Measurements from ENCODE around the gene PRR35.

The PRR35 gene

GRCh38 chr16:528111-529011 is 31.8 kb upstream of the PRR35 start:
- DNase-seq, result no peak

GRCh38 chr16:529012-529575 is 31.1 kb upstream of the PRR35 start:
- DNase-seq, result no peak

DNA sequence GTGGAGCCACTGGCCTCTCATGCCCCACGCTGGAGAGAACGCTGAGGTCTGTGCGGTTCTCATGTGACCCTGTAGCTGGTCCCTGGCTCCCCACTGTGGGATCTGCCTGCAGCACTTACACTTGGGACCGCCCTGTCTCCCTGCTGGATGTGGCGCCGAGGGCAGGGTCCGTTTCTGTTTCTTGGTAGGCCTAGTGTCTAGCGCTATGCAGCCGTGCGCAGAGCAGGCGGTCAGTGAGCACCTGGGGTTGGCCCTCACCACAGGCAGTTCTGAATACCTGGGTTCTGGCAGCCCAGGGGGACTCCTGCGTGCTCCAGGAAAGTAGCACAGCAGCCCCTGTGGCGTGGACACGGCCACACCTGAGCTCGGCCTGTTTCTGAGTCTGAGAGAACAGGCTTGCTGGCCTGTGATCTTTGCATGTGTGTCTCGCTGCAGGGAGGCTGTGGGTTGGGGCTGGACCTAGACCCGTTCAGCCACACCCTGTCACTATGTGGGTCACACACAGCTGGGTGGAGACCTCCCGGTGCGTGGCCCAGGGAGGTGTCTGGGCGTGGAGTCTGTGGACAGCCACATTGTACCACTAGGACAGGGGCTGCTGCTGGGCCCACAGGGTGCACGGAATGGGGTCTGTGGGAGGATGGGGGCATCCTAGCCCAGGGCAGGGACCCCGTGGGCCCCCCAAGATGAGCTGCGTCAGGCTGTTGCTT is 29.9 kb upstream of the PRR35 start:
- DNase-seq, result no peak

DNA sequence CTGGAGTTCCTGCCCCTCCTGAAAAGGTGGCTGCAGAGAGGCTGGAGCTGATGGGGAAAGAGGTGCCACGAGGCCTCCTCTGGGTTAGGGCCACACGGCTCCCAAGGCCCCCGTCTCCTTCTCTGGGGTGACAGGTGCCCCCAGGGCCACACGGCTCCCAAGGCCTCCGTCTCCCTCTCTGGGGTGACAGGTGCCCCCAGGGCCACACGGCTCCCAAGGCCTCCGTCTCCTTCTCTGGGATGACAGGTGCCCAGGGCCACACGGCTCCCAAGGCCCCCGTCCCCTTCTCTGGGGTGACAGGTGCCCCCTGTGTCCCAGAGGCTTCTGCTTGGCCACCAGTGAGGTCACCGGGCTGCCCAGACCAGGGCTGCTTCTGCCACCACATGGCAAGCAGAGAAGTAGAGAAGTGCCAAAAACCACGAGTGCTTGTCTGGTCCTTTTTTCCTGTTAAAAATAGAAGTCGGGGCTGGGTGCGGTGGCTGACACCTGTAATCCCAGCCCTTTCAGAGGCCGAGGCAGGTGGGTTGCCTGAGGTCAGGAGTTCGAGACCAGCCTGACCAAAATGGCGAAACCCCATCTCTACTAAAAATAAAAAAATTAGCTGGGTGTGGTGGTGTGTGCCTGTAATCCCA is 28.6 kb upstream of the PRR35 start:
- no peak for DNase-seq

GRCh38 chr16:533391-534123 is 26.6 kb upstream of the PRR35 start:
- DNase-seq, result no peak

DNA sequence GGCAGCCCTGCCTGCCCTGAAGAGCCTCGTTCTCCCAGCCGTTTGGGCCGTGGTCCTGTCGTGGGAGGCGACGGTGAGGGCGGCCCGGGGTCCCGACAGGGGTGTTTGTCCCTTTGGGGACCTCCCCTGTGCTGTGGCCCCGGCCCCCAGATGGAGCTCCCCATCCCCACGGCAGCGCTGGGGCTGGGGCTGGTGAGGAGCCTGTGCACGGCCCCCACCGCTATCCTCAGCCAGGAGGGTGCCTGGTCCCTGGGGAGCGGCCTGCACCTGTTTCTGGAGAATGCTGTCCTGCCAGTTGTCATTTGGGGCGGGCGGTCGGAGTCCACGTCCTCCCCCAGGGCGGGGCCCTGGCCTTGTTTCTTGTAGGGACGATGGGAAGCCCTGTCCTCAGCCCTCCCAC is 26.1 kb upstream of the PRR35 start:
- no peak for DNase-seq

DNA sequence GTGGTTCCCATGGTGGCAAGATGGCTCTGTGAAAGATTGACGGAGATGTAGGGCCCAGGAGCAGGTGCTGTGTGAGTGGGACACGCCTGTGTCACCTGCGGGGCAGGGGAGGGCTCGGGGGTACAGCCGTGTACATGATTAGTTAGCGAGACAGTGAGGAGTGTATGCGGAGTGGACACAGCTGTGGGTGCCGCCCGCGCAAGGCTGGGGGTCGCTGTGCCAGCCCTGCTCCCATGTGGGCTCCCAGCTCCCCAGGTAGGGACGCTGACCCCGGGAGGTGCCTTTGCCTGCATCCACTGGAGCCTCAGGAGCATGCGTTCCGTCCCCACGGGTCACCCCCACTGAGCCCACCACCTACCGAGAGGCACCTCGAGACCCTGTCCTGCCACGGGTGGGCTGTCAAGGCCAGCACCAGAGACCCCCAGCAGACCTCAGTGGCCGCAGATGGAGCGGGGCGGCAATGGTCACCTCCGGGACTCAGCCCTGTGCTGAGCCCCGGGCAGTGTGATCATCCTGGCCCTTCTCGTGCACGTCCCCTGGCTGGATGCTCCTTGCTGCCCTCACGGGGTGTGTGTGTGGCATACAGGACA is 25.2 kb upstream of the PRR35 start:
- DNase-seq, result no peak

DNA sequence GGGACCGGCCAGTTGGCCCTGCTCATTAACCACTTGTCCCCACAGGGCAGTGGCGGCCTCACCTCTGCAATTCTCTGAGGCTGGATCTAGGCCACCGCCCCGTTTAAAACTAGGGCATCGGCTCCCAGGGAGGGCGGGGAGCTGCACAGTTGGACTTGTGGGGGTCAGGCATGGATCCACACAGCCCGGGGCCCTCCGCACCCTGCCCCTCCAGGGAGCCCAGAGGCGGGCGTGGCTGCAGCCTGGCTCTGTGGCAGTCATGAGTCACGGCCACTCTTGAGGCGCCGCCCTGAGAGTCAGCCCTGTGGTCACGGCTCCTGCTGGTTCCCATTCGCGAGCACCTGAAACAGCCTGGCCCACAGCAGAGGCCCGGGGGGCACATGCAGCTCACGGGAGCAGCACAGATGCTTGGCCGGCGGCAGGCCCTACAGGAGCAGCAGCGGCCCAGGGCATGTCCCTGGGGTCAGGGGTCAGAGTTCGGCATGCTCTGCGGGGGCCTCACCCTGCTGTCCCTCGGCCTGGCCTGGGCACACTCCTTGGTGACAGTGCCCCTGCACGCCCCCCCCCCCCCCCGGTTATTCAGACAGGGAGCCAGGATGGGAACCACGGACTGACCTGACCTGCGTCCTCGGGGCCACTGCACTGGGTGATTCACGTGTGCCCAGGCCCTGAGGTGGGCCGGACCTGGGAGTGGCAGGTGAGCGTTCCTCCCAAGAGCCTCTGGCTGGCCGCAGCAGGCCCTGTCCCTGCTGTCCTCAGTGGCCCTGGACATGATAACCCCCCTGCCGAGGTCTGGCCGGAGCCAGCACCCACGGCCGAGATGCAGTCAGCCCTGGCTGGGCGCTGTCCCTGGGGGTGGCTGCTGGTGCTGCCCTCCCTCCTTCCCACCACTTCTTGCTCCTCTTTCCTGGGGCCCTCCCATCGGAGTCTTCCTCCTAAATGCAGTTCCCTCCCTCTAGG is 24.5 kb upstream of the PRR35 start:
- no peak for DNase-seq

DNA sequence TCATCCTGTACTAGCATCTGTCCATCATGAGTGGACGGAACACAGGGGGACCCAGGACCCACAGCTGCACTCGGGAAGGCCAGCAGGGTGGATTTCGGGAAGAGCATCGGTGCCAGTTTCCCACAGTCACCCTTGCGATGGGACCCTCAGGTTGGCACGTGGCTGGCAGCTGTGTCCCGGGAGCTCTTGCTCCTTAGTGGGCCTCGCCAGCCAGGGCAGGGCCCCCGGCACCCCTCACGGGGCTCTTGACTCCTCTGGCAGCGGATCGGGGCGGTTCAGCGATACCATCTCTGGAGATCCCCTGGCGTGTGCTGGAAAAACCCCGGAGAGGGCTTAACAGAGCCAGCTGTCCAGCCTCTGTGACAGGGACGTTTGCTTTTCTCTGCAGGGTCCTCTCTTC is 23.4 kb upstream of the PRR35 start:
- DNase-seq, result no peak

DNA sequence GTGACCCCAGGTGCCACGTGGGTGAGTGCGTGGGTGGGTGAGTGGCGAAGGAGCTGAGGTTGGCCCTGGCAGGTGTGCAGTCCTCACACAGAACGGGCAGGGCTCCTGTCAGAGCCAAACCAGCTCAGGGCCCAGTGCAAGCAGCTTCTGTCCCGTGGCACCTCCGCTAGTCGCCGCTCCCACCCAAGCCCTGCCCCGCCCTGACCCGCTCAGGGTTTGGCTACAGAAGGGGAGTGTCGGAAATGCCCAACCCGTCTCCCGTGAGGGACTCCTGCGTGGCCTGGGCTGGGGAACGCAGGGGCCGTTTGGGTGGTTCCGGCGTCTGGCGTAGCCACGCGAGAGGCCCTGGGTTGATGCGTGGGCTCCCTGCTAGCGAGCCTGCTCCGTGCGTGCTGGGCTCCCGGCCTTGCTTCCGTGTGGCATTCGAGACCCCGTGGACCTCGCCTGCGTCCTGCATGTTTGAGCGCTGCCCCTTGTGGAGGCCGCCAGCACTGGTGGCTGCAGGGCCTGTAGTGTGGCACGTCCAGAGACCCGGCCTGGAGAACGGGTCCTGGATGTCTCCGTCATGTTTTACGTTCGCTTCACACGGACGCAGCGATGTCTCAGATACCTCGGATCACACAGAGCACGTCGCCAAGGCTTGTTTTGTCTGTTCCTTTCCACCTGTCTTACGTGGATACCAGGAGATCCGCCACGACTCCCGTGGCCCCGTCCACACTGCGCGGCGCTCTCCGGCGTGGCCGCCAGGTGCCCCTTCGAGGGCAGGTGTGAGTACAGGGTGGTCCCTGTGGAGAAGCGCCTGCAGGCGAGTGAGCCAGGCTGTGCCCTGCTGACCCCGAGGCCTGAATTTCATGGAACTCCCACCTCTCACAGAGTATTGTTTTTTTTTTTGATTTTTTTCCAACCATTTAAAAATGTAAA is 22.5 kb upstream of the PRR35 start:
- DNase-seq, result no peak

DNA sequence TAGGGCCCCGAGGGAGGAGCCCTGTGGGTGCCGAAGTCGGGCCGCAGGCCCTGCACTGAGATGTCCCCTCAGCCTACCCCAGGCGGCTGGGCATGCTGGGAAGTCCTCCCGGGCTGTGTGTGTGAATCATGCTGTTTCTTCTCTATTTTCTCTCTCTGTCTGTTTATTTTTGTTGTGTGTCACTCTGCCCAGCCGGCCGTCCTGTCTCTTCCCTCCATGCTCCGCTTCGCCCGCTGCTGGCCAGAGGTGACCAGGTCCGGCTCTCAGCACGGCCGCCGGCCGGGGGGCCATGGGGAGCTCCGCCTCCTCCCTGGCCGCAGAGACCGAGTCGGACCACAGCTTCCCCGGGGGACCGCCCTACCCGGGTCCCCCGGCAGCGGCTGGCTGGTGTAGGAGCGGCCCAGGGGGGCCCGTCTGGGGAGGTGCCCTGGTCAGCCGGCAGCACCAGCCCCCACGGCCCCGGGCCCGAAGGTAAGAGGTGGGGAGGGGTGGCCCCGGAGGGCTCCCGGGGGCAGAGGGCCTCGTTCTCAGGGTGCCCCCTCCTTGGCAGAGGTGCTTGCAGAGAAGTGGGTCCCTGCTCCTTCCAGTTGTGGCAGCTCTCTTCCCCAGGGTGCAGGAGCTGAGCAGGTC is 20.2 kb upstream of the PRR35 start:
- no peak for DNase-seq

GRCh38 chr16:540645-541340 is 19.4 kb upstream of the PRR35 start:
- DNase-seq, result no peak

DNA sequence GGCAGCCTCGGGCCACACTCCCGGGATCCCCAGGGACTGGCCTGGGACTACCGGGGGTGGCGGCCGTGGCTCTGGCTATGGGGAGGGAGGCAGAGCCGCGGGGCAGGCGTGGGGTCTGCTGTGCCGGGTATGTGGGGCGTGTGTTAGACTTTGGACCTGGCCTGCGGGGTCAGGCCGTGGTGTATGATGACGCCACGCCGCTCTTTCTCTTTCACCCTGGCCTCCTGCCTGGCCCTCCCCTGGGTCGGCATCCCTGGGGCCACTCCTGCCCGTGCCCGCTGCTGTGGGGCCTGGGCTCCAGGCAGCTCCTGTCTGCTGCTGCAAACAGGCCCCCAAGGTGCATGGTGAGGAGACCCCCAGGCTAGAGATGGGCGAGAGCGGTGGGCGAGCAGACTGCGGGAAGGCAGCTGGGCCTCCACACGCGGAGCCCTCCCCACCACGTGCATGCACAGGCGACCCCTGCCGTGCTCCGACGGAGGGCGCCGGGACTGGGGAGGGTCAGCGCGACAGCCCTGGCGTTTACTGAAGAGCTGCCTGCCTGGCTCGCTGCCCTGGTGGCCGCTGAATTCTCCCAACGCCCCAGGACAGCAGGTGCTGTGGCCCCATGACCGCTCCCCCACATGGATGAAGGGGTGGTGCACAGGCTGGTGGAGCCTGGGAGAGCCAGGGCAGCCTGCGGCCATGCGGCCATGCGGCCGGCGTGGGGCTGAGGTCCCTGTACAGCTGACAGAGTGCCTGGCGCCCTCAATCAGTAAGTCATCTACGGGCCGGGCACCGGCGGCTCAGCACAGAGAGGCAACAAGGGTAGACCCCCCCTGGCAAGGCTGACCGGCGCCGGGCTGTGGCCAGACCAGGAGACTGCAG is 16.7 kb upstream of the PRR35 start:
- no peak for DNase-seq

- DNase-seq, result no peak
These were observed 15.7 kb upstream of the PRR35 start for GRCh38 chr16:544517-544916.

DNA sequence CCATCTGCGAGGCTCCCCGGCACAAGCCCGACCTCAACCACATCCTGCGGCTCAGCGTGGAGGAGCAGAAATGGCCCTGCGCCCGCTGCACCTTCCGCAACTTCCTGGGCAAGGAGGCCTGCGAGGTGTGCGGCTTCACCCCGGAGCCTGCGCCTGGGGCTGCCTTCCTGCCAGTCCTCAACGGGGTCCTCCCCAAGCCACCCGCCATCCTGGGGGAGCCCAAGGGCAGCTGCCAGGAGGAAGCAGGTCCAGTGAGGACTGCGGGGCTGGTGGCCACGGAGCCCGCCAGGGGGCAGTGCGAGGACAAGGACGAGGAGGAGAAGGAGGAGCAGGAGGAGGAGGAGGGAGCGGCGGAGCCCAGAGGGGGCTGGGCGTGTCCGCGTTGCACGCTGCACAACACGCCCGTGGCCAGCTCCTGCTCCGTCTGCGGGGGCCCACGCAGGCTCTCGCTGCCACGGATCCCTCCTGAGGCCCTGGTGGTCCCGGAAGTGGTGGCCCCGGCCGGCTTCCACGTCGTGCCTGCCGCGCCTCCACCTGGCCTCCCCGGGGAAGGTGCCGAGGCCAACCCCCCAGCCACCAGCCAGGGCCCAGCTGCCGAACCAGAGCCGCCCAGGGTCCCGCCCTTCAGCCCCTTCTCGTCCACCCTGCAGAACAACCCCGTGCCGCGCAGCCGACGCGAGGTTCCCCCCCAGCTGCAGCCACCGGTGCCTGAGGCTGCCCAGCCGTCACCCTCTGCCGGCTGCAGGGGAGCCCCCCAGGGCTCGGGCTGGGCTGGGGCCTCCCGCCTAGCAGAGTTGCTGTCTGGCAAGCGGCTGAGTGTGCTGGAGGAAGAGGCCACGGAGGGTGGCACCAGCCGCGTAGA is 13.1 kb upstream of the PRR35 start:
- no peak for DNase-seq

GRCh38 chr16:548586-548985 is 11.6 kb upstream of the PRR35 start:
- no peak for DNase-seq

All from NCI-H446 treated with DMSO at 0.1 percent for 48 hours (cell line).